Suprapubic skin (tissue), 4 donors: ENCODE measurements around the gene TAX1BP1. TPM values are rescaled to one million over a fixed set of nuclear protein-coding genes. Genes with fewer than 3 reads are reported as not detected.
"Not testable (repeated sequence)": the region's sequence is repeated elsewhere in the genome, so short reads cannot be mapped to it uniquely, and the experiment has no call there.

ENCODE experiments used
- DNase-seq, 2 donors: peaks; one replicate each; pipeline ENCODE4 v3.0.0-alpha.2; 2019; ENCODE audit warnings: low spot score in 2 of 2
- H3K27ac ChIP-seq: fragments of 200-600 bp; sonication (generic); one replicate; pipeline ENCODE4 v1.5.1; 2019
- H3K27me3 ChIP-seq: fragments of 200-600 bp; sonication (generic); one replicate; pipeline ENCODE4 v1.5.1; 2019
- H3K36me3 ChIP-seq: fragments of 200-600 bp; sonication (generic); one replicate; pipeline ENCODE4 v1.5.1; 2019
- H3K4me1 ChIP-seq: fragments of 200-600 bp; sonication (generic); one replicate; pipeline ENCODE4 v1.5.1; 2019
- H3K4me3 ChIP-seq: fragments of 200-600 bp; sonication (generic); one replicate; pipeline ENCODE4 v1.5.1; 2019; ENCODE audit warnings: mild to moderate bottlenecking
- H3K9me3 ChIP-seq: fragments of 200-600 bp; sonication (generic); one replicate; pipeline ENCODE4 v1.5.1; 2019
- CTCF ChIP-seq, 2 donors: fragments of 200-600 bp in 1 of 2; fragments of 450-650 bp in 1 of 2; sonication (generic) in 1 of 2; IDR thresholded peaks; one replicate each; pipeline ENCODE4 v1.5.1; 2016 to 2019; ENCODE audit warnings: antibody characterized with exemption in 2 of 2, mild to moderate bottlenecking in 1 of 2, moderate library complexity in 1 of 2
- EP300 ChIP-seq: sonication (generic); formaldehyde crosslinking; IDR thresholded peaks from one replicate; pipeline ENCODE4 v1.6.1; 2017; ENCODE audit warnings: antibody characterized with exemption
- POLR2A ChIP-seq, 2 donors: fragments of 450-650 bp; IDR thresholded peaks; one replicate each; pipeline ENCODE4 v1.6.1; 2017; ENCODE audit warnings: antibody characterized with exemption in 2 of 2, mild to moderate bottlenecking in 2 of 2, moderate library complexity in 2 of 2
- POLR2AphosphoS5 ChIP-seq, 3 donors: sonication (generic); formaldehyde crosslinking; IDR thresholded peaks; one replicate each; pipeline ENCODE4 v1.6.1; 2017; ENCODE audit warnings: antibody characterized with exemption in 3 of 3
- WGBS: methylation state at CpG from one replicate; pipeline ENCODE4 v1.1.5; 2018; 5-methylcytosine and 5-hydroxymethylcytosine counted together
- total RNA-seq, 4 donors: library from RNA; depleted of rRNA; stranded (reverse); fragments of >200 nt; gene quantifications; one replicate each; pipeline ENCODE4 v1.1.0, GENCODE V29; 2016

The TAX1BP1 gene
- total RNA-seq, 4 donors from 2014 or later = 67.5 to 98.3 (median 84.5) TPM

GRCh38 chr7:27842094-27842692 lies 102.2 kb downstream of the TAX1BP1 start:
- no peaks in the 10 kb centered on the region for H3K9me3 ChIP-seq
- TF ChIP-seq CTCF (IDR thresholded peaks at IDR 0.05) = no peak
- TF ChIP-seq EP300 = no peak
- TF ChIP-seq POLR2AphosphoS5 (IDR thresholded peaks at IDR 0.05) = no peak
- TF ChIP-seq POLR2A (IDR thresholded peaks at IDR 0.05) = no peak
- no peak for DNase-seq
- peaks cover 11% of the 10 kb centered on the region for H3K4me1 ChIP-seq
- H3K4me3 ChIP-seq = no peak overlapping the region
- no peaks in the 10 kb centered on the region for H3K27me3 ChIP-seq
- no peak overlapping the region for H3K27ac ChIP-seq
- 42% methylated on average over 14 of the region's 14 CpGs for WGBS
- peaks cover 7% of the 10 kb centered on the region for H3K36me3 ChIP-seq

- Histone ChIP-seq H3K36me3 (peaks cover 7% of the 10 kb centered on the region), H3K4me3 (no peak overlapping the region), H3K9me3 (no peaks in the 10 kb centered on the region), H3K27ac (no peak overlapping the region), H3K4me1 (peaks cover 11% of the 10 kb centered on the region), H3K27me3 (no peaks in the 10 kb centered on the region)
- 70% methylated on average over 9 of the region's 9 CpGs for WGBS
- TF ChIP-seq POLR2AphosphoS5 (IDR thresholded peaks at IDR 0.05) (no peak), EP300 (no peak), POLR2A (IDR thresholded peaks at IDR 0.05) (no peak), CTCF (IDR thresholded peaks at IDR 0.05) (no peak)
- DNase-seq = no peak
Measured at GRCh38 chr7:27842851-27843250, 102.9 kb downstream of the TAX1BP1 start.

DNA sequence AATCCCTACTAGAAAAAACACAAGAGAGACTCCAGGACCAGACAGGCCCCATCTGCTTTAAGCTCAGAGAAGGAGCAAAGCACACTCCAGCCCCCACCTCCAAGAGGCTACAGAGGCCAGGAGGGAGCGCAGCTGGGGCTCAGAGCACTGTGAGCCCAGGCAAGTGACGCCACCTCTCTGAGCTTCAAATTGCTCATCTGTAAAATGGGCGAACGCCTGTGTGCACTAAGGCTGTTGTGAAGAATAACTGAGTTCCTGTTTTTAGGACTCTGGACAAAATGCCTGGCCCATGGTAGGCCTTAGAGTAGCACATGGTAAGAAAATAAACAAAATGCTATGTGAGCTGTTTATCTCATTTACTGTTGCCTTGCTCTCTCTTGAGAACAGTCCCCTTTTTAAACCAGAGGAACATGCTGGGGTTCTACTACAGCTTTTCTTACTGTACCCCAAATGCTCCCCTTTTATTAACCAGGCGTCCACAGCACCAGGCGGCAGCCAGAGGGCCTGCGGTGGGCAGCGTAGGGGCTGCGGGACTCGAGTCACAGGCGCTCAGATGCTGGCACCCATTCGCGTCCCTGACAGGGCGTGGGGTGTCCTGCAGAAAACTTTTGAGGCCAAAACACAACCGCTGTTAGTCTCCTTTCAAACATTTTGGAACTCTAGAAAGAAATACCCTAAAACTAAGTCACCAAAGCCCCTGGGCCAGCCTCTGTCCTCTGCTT lies 103.8 kb downstream of the TAX1BP1 start:
- no peaks in the 10 kb centered on the region for H3K27me3 ChIP-seq
- no peak overlapping the region for H3K27ac ChIP-seq
- WGBS = 98% methylated on average over 15 of the region's 15 CpGs
- TF ChIP-seq EP300 (no peak), POLR2A (IDR thresholded peaks at IDR 0.05) (no peak), CTCF (IDR thresholded peaks at IDR 0.05) (no peak), POLR2AphosphoS5 (IDR thresholded peaks at IDR 0.05) (no peak)
- H3K36me3 ChIP-seq = peaks cover 7% of the 10 kb centered on the region
- H3K4me3 ChIP-seq = no peak overlapping the region
- DNase-seq = no peak
- H3K9me3 ChIP-seq = no peaks in the 10 kb centered on the region
- peaks cover 11% of the 10 kb centered on the region for H3K4me1 ChIP-seq

DNA sequence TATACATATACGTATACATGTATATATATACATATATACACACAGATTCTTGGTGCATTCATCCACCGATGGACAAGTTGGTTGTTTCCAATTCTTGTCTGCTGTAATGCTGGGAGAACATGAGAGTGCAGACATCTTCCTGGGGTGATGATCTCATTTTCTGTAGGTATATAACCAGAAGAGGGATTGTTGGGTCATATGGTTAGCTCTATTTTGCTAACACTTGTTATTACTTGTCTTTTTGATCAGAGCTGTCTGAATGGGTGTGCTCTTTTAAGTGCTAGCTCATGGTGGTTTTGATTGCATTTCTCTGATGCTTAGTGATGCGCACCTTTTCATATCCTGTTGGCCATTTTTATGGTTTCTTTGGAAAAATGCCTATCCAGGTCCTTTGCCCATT lies 106.4 kb downstream of the TAX1BP1 start:
- DNase-seq = no peak
- Histone ChIP-seq H3K4me1 (peaks cover 11% of the 10 kb centered on the region), H3K36me3 (no peaks in the 10 kb centered on the region), H3K9me3 (no peaks in the 10 kb centered on the region), H3K27me3 (no peaks in the 10 kb centered on the region), H3K4me3 (no peak overlapping the region), H3K27ac (no peak overlapping the region)
- TF ChIP-seq EP300 (no peak), CTCF (IDR thresholded peaks at IDR 0.05) (no peak), POLR2A (IDR thresholded peaks at IDR 0.05) (no peak), POLR2AphosphoS5 (IDR thresholded peaks at IDR 0.05) (no peak)
- 96% methylated on average over 3 of the region's 3 CpGs for WGBS

DNA sequence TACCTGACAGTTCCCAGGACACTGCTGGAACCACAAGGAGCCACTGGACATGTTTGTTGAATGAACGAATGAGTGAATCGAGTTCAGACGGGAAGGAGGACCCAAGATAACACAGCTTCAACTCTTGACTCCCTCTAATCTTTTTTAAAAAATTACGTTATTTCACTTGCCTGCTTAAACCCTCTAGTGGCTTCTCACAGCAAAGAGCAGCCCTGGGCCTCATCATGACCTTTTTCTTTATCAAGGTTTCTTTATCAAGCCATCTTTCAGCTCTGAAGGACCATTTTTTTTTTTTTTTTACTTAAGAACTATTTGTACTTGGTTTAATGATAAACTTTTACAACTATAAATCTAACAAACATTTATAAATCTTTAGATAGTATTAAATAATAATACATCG lies 110.6 kb downstream of the TAX1BP1 start:
- 93% methylated on average over 5 of the region's 5 CpGs for WGBS

DNA sequence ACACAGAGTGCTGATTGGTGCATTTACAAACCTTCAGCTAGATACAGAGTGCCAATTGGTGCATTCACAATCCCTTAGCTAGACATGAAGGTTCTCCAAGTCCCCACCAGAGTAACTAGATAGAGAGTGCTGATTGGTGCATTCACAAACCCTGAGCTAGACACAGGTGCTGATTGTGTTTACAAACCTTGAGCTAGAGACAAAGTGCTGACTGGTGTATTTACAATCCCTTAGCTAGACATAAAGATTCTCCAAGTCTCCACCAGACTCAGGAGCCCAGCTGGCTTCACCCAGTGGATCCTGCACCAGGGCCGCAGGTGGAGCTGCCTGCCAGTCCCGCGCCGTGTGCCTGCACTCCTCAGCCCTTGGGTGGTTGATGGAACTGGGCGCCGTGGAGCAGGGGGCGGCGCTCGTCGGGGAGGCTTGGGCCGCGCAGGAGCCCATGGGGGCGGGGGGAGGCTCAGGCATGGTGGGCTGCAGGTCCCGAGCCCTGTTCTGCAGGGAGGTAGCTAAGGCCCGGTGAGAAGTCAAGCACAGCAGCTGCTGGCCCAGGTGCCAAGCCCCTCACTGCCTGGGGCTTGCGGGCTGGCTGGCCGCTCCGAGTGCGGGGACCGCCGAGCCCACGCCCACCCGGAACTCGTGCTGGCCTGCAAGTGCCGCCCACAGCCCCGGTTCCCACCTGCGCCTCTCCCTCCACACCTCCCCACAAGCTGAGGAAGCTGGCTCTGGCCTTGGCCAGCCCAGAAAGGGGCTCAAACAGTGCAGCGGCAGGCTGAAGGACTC lies 116.9 kb downstream of the TAX1BP1 start:
- not testable (repeated sequence) for H3K4me1 ChIP-seq, H3K4me3 ChIP-seq
- WGBS = 92% methylated on average over 10 of the region's 28 CpGs

More for the DNA sequence above, 110.6 kb downstream of the TAX1BP1 start:
- H3K27me3 ChIP-seq = no peaks in the 10 kb centered on the region
- DNase-seq = no peak
- H3K36me3 ChIP-seq = no peaks in the 10 kb centered on the region
- H3K4me3 ChIP-seq = no peak overlapping the region
- H3K4me1 ChIP-seq = no peaks in the 10 kb centered on the region
- H3K27ac ChIP-seq = no peak overlapping the region
- no peaks in the 10 kb centered on the region for H3K9me3 ChIP-seq
- no peak for TF ChIP-seq POLR2AphosphoS5 (IDR thresholded peaks at IDR 0.05)
- TF ChIP-seq POLR2A (IDR thresholded peaks at IDR 0.05) = no peak
- TF ChIP-seq EP300 = no peak
- no peak for TF ChIP-seq CTCF (IDR thresholded peaks at IDR 0.05)

More for the DNA sequence above, 116.9 kb downstream of the TAX1BP1 start:
- not testable (repeated sequence) for DNase-seq, H3K27ac ChIP-seq, H3K27me3 ChIP-seq, H3K36me3 ChIP-seq, H3K9me3 ChIP-seq
